H1 (cell line): ENCODE data around the gene CD1B. TPM values are rescaled to one million over a fixed set of nuclear protein-coding genes. Genes with fewer than 3 reads are reported as not detected.

Experiments used
- CBX8 ChIP-seq: fragments of 300-800, 300-1000 bp; sonication (generic); IDR thresholded peaks from 2 replicates; pipeline ENCODE4 v1.7.1; 2016; ENCODE audit warnings: low read depth, low read length, borderline replicate concordance
- RXRA ChIP-seq: IDR thresholded peaks from 2 replicates; pipeline ENCODE4 v1.6.1; 2011; ENCODE audit warnings: low read depth, mild to moderate bottlenecking, low read length, moderate library complexity; ENCODE audit not compliant: insufficient read depth
- SAP30 ChIP-seq: fragments of 300-600 bp; sonication (generic); IDR thresholded peaks from 2 replicates; pipeline ENCODE4 v1.7.1; 2012; ENCODE audit warnings: low read length, moderate library complexity, mild to moderate bottlenecking, inconsistent platforms; ENCODE audit not compliant: insufficient read depth, insufficient replicate concordance
- polyA plus RNA-seq, 7 experiments: library from polyadenylated mRNA; depleted of rRNA in 3 of 7; stranded (reverse) in 5 of 7; unstranded in 2 of 7; fragments of >200 nt in 5 of 7; fragments of 200-250 nt in 2 of 7; gene quantifications; 1 replicate in 5 of 7; 2 replicates in 1 of 7; 4 replicates in 1 of 7; pipeline versions ENCODE4 v1.2.1 to v1.2.3, GENCODE V29; 2011 to 2013; ENCODE audit warnings: missing spikeins in 2 of 7, mixed read lengths in 2 of 7
- total RNA-seq: library from RNA; stranded (reverse); fragmentation: NEBNext Ultra II Directional; extraction: Animal tissue kit (Norgen Biotek cat#: 25700); gene quantifications from 2 replicates; pipeline ENCODE4 v1.2.1, GENCODE V29; 2021

CD1B gene
- total and polyA plus RNA-seq, 2 of the 8 experiments (the other 6 are each of a cell fraction or from before 2014, with no cell fraction given) = not detected

- no peak for TF ChIP-seq CBX8
- TF ChIP-seq SAP30 = no peak
- no peak for TF ChIP-seq RXRA
Measured at GRCh38 chr1:158286487-158286886, 44.8 kb downstream of the CD1B start (continued).
